GM13976 (cell line): Measurements from ENCODE around the gene CACFD1.

ENCODE experiments used
- DNase-seq: peaks from one replicate; pipeline ENCODE4 v3.0.0; 2012; ENCODE audit warnings: low spot score
- CTCF ChIP-seq: IDR thresholded peaks from 2 replicates; pipeline ENCODE4 v1.5.1; 2012; ENCODE audit warnings: borderline replicate concordance, mild to moderate bottlenecking; ENCODE audit not compliant: insufficient read depth; ENCODE audit errors: extremely low read depth, missing control alignments, control extremely low read depth
- in situ Hi-C: fragments of 300-500 bp; cut with MboI; formaldehyde crosslinking; loops from one replicate; pipeline ENCODE4 v1.12.0; 2022; ENCODE audit warnings: low sequenced_read_pairs, mixed read lengths, inconsistent platforms; ENCODE audit not compliant: unreplicated experiment

The CACFD1 gene

GRCh38 chr9:133465984-133466383 is 6.2 kb downstream of the CACFD1 start:
- in situ Hi-C loops = no loop called here
- TF ChIP-seq CTCF = no peak
- no peak for DNase-seq

GRCh38 chr9:133467101-133467500 is 7.3 kb downstream of the CACFD1 start:
- in situ Hi-C loops = no loop called here

GRCh38 chr9:133468374-133468773 is 8.6 kb downstream of the CACFD1 start:
- TF ChIP-seq CTCF = no peak
- in situ Hi-C loops = no loop called here
- no peak for DNase-seq

More at GRCh38 chr9:133467101-133467500, 7.3 kb downstream of the CACFD1 start:
- DNase-seq = no peak
- TF ChIP-seq CTCF = no peak

GRCh38 chr9:133468777-133469421 is 9.1 kb downstream of the CACFD1 start:
- in situ Hi-C loops = no loop called here
- no peak for TF ChIP-seq CTCF
- DNase-seq = no peak

- no peak for TF ChIP-seq CTCF
- no peak for DNase-seq
- in situ Hi-C loops = no loop called here
Observed at GRCh38 chr9:133470427-133470924, 10.7 kb downstream of the CACFD1 start.

GRCh38 chr9:133470988-133471387 is 11.2 kb downstream of the CACFD1 start:
- DNase-seq = no peak
- no peak for TF ChIP-seq CTCF
- in situ Hi-C loops = no loop called here

- no peak for TF ChIP-seq CTCF
- no peak for DNase-seq
- in situ Hi-C loops = no loop called here
Observed at GRCh38 chr9:133471551-133472276, 11.9 kb downstream of the CACFD1 start.
